Measurements from ENCODE around the gene ZNF519.
"Not testable (repeated sequence)": the region's sequence is repeated elsewhere in the genome, so short reads cannot be mapped to it uniquely, and the experiment has no call there.

DNA sequence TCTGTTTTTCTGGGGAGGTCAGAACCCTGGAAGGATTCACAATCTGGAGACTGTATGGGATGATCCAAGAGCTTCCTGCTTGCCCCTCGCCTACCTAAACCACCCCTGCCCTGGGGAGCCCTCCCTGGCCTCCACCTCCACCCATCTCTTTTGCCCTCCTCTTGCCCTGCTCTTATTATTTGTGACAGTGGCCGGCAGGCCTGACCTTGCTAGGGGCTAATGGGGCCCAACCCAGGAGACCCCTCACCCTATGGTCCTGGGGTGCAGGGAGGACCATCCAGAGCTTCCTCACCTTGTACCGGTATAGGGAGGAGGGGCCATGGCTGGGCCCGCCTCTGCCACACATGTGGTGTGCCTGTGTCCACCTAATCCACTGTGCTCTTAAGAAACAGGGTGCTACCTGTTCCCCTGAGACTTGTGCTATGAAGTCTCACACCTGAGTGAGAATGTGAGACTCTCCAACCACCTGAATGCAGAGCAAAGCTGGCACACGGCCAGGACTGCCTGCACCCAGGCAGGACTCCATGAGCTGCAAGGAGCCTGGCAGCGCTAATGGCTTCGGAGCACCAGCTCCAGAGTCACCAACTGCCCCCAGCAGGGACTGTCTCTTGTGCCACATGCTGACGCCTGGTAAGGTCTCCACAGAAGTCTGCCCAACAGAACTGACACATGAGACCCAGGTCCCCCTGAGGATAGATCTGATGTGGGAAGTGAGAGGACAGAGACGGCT lies 17.1 kb upstream of the ZNF519 start:
- TF ChIP-seq POLR2AphosphoS5, POLR2A, TAF1, SPI1 (IDR thresholded peaks at IDR 0.05; ENCODE audit: low read depth, low read length): not testable (repeated sequence)
